DOHH2 (cell line): Measurements from ENCODE around the gene RRP1.

Experiments
- H3F3A ChIP-seq: fragments of 200-600 bp; sonication (generic), shearing (Covaris generic); 2 replicates; pipeline ENCODE4 v1.6.0; 2016; ENCODE audit warnings: antibody characterized with exemption, mild to moderate bottlenecking; ENCODE audit not compliant: control insufficient read depth, insufficient read depth
- H3K27ac ChIP-seq: fragments of 200-600 bp; sonication (generic); 2 replicates; pipeline ENCODE4 v1.5.1; 2014; ENCODE audit warnings: low read depth, mild to moderate bottlenecking, low read length, moderate library complexity
- H3K27me3 ChIP-seq: fragments of 200-600 bp; sonication (generic); 2 replicates; pipeline ENCODE4 v1.6.1; 2014; ENCODE audit warnings: mild to moderate bottlenecking, low read length, mixed read lengths; ENCODE audit not compliant: control insufficient read depth
- H3K36me3 ChIP-seq: fragments of 200-600 bp; sonication (generic); 2 replicates; pipeline ENCODE4 v1.6.1; 2014; ENCODE audit warnings: mild to moderate bottlenecking, low read length, moderate library complexity, mixed read lengths; ENCODE audit not compliant: control insufficient read depth
- H3K4me1 ChIP-seq: fragments of 200-600 bp; sonication (generic); 2 replicates; pipeline ENCODE4 v1.6.1; 2014; ENCODE audit warnings: mild to moderate bottlenecking, low read length, mixed read lengths; ENCODE audit not compliant: control insufficient read depth
- H3K4me2 ChIP-seq: fragments of 200-600 bp; sonication (generic); 2 replicates; pipeline ENCODE4 v1.6.0; 2014; ENCODE audit warnings: mild to moderate bottlenecking, low read length, moderate library complexity
- H3K4me3 ChIP-seq: fragments of 200-600 bp; sonication (generic); 2 replicates; pipeline ENCODE4 v1.5.1; 2014; ENCODE audit warnings: mild to moderate bottlenecking, low read length, mixed read lengths
- H3K79me2 ChIP-seq: fragments of 200-600 bp; sonication (generic); 2 replicates; pipeline ENCODE4 v1.6.1; 2014; ENCODE audit warnings: mild to moderate bottlenecking, low read length, mixed read lengths; ENCODE audit not compliant: control insufficient read depth
- H3K9me2 ChIP-seq: fragments of 200-600 bp; sonication (generic); replicated peaks from 2 replicates; pipeline ENCODE4 v1.6.1; 2014; ENCODE audit warnings: mild to moderate bottlenecking, low read length, mixed read lengths; ENCODE audit not compliant: control insufficient read depth
- H3K9me3 ChIP-seq: fragments of 200-600 bp; sonication (generic); 2 replicates; pipeline ENCODE4 v1.6.1; 2014; ENCODE audit warnings: antibody characterized with exemption, low read length, mixed read lengths; ENCODE audit not compliant: control insufficient read depth, insufficient read depth
- H4K20me1 ChIP-seq: fragments of 200-600 bp; sonication (generic); 2 replicates; pipeline ENCODE4 v1.6.0; 2014; ENCODE audit warnings: low read depth, mild to moderate bottlenecking, antibody characterized with exemption, low read length, moderate library complexity; ENCODE audit not compliant: control insufficient read depth, insufficient read depth
- CTCF ChIP-seq: fragments of 200-600 bp; sonication (generic); IDR thresholded peaks from one replicate; pipeline ENCODE4 v1.5.1; 2014; ENCODE audit warnings: antibody characterized with exemption, mild to moderate bottlenecking, low read depth, low read length; ENCODE audit not compliant: poor library complexity, severe bottlenecking
- EZH2phosphoT487 ChIP-seq: fragments of 200-600 bp; sonication (generic); IDR thresholded peaks from 2 replicates; pipeline ENCODE4 v1.6.1; 2017; ENCODE audit warnings: borderline replicate concordance, mild to moderate bottlenecking, antibody characterized with exemption, low read length, moderate library complexity, mixed read lengths

RRP1 gene

GRCh38 chr21:43778469-43779335 is 10.7 kb upstream of the RRP1 start:
- Histone ChIP-seq H3K79me2 (peaks cover 15% of the 10 kb centered on the region), H3K9me2 (no peaks in the 10 kb centered on the region), H3K4me3 (peak overlapping the region; percentile 30; the same call in 1 of the 2 replicates), H3F3A (0 out of 2 replicates have a peak, but pooled peaks cover 3% of the 10 kb centered on the region), H3K9me3 (no peaks in the 10 kb centered on the region), H4K20me1 (0 out of 2 replicates have a peak, but pooled peaks cover 4% of the 10 kb centered on the region), H3K4me1 (peaks cover 47% of the 10 kb centered on the region), H3K4me2 (peak overlapping the region; percentile 57), H3K27me3 (no peaks in the 10 kb centered on the region), H3K36me3 (peaks cover 10% of the 10 kb centered on the region), H3K27ac (no peak overlapping the region)
- TF ChIP-seq CTCF = no peak
- TF ChIP-seq EZH2phosphoT487 = no peak

GRCh38 chr21:43779660-43780059 is 9.7 kb upstream of the RRP1 start:
- Histone ChIP-seq H3F3A (0 out of 2 replicates have a peak, but pooled peaks cover 3% of the 10 kb centered on the region), H4K20me1 (0 out of 2 replicates have a peak, but pooled peaks cover 4% of the 10 kb centered on the region), H3K4me3 (no peak overlapping the region), H3K27me3 (no peaks in the 10 kb centered on the region), H3K27ac (no peak overlapping the region), H3K9me2 (no peaks in the 10 kb centered on the region), H3K36me3 (peaks cover under 1% of the 10 kb centered on the region; the same call in 1 of the 2 replicates), H3K9me3 (no peaks in the 10 kb centered on the region), H3K4me2 (no peak overlapping the region; the same call in 1 of the 2 replicates), H3K4me1 (peaks cover 40% of the 10 kb centered on the region), H3K79me2 (peaks cover 12% of the 10 kb centered on the region)
- no peak for TF ChIP-seq CTCF
- no peak for TF ChIP-seq EZH2phosphoT487

- Histone ChIP-seq H3K9me3 (no peaks in the 10 kb centered on the region), H3K79me2 (no peaks in the 10 kb centered on the region), H3K4me3 (no peak overlapping the region), H3K27me3 (no peaks in the 10 kb centered on the region), H3K4me1 (peaks cover 32% of the 10 kb centered on the region), H3K36me3 (no peaks in the 10 kb centered on the region), H3K27ac (no peak overlapping the region), H4K20me1 (no peaks in the 10 kb centered on the region), H3K9me2 (no peaks in the 10 kb centered on the region), H3F3A (0 out of 2 replicates have a peak, but pooled peaks cover 3% of the 10 kb centered on the region), H3K4me2 (no peak overlapping the region)
- no peak for TF ChIP-seq CTCF
- no peak for TF ChIP-seq EZH2phosphoT487
Observed at GRCh38 chr21:43781846-43782245, 7.5 kb upstream of the RRP1 start.
